ENCODE results near the gene ZFP36L1. TPM values are rescaled to one million over a fixed set of nuclear protein-coding genes. Genes with fewer than 3 reads are reported as not detected.

Gene ZFP36L1
- total and polyA plus RNA-seq, 9 of the 15 experiments (the other 6 are each of a cell fraction or from before 2014, with no cell fraction given): 1.3 to 26.6 (median 3.7) TPM

GRCh38 chr14:68797121-68797670 lies 4.3 kb upstream of the ZFP36L1 start (continued):
- no peak for TF ChIP-seq PREB (CRISPR knock-in tag; IDR thresholded peaks at IDR 0.05)
- TF ChIP-seq HBP1 (CRISPR knock-in tag; IDR thresholded peaks at IDR 0.05): no peak
- TF ChIP-seq AFF4 (CRISPR knock-in tag; IDR thresholded peaks at IDR 0.05): no peak
- no peak for TF ChIP-seq HNRNPH1 (optimal IDR thresholded peaks at IDR 0.05; ENCODE audit: low read depth, low read length)
- no peak for TF ChIP-seq ZNF561 (CRISPR knock-in tag; conservative IDR thresholded peaks at IDR 0.05)
- no peak for TF ChIP-seq E2F8 (IDR thresholded peaks at IDR 0.05; ENCODE audit: low read depth, partially characterized antibody)
- TF ChIP-seq CCNT2 (IDR thresholded peaks at IDR 0.05; ENCODE audit: borderline replicate concordance, extremely low read depth, insufficient read length, low read depth, low read length): no peak
- no peak for TF ChIP-seq COPS2 (conservative IDR thresholded peaks at IDR 0.05)
- TF ChIP-seq NR1H2 (CRISPR knock-in tag; IDR thresholded peaks at IDR 0.05): no peak
- TF ChIP-seq MLX (CRISPR knock-in tag; conservative IDR thresholded peaks at IDR 0.05): no peak
- TF ChIP-seq HNRNPLL (IDR thresholded peaks at IDR 0.05; ENCODE audit: low read depth, low read length, poor library complexity, severe bottlenecking): peak; percentile 21
- TF ChIP-seq EWSR1 (IDR thresholded peaks at IDR 0.05; ENCODE audit: borderline replicate concordance, low read depth, partially characterized antibody): no peak
- TF ChIP-seq ZNF217 (CRISPR knock-in tag; IDR thresholded peaks at IDR 0.05): no peak
- no peak for TF ChIP-seq THAP12 (CRISPR knock-in tag; IDR thresholded peaks at IDR 0.05)
